Measurements from ENCODE around the gene KRTAP5-6.

DNA sequence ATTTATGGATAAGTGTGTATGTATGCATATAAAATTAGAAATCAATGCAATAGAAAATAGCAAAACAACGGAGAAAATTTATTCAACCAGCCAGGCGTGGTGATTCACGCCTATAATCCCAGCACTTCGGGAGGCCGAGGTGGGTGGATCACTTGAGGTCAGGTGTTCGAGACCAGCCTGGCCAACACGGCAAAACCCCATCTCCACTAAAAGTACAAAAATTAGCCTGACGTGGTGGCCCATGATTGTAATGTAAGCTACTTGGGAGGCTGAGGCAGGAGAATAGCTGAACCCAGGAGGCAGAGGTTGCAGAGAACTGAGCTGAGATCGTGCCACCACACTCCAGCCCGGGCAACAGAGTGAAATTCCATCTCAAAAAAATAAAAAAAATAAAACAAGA lies 5.5 kb downstream of the KRTAP5-6 start:
- TF ChIP-seq POLR2A (IDR thresholded peaks at IDR 0.05) (no peak), POLR2AphosphoS5 (IDR thresholded peaks at IDR 0.05) (no peak)
- TF ChIP-seq, protein P1, sequence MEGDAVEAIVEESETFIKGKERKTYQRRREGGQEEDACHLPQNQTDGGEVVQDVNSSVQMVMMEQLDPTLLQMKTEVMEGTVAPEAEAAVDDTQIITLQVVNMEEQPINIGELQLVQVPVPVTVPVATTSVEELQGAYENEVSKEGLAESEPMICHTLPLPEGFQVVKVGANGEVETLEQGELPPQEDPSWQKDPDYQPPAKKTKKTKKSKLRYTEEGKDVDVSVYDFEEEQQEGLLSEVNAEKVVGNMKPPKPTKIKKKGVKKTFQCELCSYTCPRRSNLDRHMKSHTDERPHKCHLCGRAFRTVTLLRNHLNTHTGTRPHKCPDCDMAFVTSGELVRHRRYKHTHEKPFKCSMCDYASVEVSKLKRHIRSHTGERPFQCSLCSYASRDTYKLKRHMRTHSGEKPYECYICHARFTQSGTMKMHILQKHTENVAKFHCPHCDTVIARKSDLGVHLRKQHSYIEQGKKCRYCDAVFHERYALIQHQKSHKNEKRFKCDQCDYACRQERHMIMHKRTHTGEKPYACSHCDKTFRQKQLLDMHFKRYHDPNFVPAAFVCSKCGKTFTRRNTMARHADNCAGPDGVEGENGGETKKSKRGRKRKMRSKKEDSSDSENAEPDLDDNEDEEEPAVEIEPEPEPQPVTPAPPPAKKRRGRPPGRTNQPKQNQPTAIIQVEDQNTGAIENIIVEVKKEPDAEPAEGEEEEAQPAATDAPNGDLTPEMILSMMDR (IDR thresholded peaks at IDR 0.05 in 8 of 11, conservative IDR thresholded peaks at IDR 0.05 in 3 of 11): no peak

Measured in spleen (tissue), 7 donors.